Stimulated activated CD4-positive, alpha-beta T cell treated with anti-CD3 and anti-CD28 coated beads, Interleukin-2, amount 100 ng/mL, for 4 hours (primary cell): ENCODE data around the gene CEACAM7.

Experiments
- DNase-seq: peaks from one replicate; pipeline ENCODE4 v3.0.0-alpha.2; 2020; ENCODE audit warnings: low read depth

CEACAM7 gene

DNA sequence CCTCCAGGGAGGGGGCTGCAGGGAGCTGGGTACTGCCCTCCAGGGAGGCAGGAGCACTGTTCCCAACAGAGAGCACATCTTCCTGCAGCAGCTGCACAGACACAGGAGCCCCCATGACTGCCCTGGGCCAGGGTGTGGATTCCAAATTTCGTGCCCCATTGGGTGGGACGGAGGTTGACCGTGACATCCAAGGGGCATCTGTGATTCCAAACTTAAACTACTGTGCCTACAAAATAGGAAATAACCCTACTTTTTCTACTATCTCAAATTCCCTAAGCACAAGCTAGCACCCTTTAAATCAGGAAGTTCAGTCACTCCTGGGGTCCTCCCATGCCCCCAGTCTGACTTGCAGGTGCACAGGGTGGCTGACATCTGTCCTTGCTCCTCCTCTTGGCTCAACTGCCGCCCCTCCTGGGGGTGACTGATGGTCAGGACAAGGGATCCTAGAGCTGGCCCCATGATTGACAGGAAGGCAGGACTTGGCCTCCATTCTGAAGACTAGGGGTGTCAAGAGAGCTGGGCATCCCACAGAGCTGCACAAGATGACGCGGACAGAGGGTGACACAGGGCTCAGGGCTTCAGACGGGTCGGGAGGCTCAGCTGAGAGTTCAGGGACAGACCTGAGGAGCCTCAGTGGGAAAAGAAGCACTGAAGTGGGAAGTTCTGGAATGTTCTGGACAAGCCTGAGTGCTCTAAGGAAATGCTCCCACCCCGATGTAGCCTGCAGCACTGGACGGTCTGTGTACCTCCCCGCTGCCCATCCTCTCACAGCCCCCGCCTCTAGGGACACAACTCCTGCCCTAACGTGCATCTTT, 12.5 kb upstream of the CEACAM7 start:
- DNase-seq: no peak

DNA sequence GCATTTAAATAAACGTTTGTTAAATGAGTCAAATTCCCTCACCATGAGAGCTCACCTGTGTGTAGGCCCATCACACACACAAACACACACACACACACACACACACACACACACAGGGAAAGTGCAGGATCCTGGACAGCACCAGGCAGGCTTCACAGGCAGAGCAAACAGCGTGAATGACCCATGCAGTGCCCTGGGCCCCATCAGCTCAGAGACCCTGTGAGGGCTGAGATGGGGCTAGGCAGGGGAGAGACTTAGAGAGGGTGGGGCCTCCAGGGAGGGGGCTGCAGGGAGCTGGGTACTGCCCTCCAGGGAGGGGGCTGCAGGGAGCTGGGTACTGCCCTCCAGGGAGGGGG, 11.9 kb upstream of the CEACAM7 start:
- no peak for DNase-seq

DNA sequence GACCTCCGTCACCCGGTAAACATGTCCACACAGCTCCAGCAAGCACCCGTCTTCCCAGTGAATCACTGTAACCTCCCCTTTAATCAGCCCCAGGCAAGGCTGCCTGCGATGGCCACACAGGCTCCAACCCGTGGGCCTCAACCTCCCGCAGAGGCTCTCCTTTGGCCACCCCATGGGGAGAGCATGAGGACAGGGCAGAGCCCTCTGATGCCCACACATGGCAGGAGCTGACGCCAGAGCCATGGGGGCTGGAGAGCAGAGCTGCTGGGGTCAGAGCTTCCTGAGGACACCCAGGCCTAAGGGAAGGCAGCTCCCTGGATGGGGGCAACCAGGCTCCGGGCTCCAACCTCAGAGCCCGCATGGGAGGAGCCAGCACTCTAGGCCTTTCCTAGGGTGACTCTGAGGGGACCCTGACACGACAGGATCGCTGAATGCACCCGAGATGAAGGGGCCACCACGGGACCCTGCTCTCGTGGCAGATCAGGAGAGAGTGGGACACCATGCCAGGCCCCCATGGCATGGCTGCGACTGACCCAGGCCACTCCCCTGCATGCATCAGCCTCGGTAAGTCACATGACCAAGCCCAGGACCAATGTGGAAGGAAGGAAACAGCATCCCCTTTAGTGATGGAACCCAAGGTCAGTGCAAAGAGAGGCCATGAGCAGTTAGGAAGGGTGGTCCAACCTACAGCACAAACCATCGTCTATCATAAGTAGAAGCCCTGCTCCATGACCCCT, 11.3 kb upstream of the CEACAM7 start:
- DNase-seq: no peak

GRCh38 chr19:41698746-41699230, 10.7 kb upstream of the CEACAM7 start:
- no peak for DNase-seq

GRCh38 chr19:41697198-41697855, 9.3 kb upstream of the CEACAM7 start:
- DNase-seq: no peak

GRCh38 chr19:41696402-41697197, 8.5 kb upstream of the CEACAM7 start:
- DNase-seq: no peak

- no peak for DNase-seq
These were observed 7.7 kb upstream of the CEACAM7 start for GRCh38 chr19:41695745-41696144.

DNA sequence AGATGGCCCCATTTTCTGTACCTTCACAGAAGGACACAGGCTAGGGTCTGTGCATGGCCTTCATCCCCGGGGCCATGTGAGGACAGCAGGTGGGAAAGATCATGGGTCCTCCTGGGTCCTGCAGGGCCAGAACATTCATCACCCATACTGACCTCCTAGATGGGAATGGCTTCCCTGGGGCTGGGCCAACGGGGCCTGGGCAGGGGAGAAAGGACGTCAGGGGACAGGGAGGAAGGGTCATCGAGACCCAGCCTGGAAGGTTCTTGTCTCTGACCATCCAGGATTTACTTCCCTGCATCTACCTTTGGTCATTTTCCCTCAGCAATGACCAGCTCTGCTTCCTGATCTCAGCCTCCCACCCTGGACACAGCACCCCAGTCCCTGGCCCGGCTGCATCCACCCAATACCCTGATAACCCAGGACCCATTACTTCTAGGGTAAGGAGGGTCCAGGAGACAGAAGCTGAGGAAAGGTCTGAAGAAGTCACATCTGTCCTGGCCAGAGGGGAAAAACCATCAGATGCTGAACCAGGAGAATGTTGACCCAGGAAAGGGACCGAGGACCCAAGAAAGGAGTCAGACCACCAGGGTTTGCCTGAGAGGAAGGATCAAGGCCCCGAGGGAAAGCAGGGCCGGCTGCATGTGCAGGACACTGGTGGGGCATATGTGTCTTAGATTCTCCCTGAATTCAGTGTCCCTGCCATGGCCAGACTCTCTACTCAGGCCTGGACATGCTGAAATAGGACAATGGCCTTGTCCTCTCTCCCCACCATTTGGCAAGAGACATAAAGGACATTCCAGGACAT, 7.0 kb upstream of the CEACAM7 start:
- DNase-seq: no peak

- DNase-seq: no peak
These were observed 6.1 kb upstream of the CEACAM7 start for GRCh38 chr19:41694196-41694595.

DNA sequence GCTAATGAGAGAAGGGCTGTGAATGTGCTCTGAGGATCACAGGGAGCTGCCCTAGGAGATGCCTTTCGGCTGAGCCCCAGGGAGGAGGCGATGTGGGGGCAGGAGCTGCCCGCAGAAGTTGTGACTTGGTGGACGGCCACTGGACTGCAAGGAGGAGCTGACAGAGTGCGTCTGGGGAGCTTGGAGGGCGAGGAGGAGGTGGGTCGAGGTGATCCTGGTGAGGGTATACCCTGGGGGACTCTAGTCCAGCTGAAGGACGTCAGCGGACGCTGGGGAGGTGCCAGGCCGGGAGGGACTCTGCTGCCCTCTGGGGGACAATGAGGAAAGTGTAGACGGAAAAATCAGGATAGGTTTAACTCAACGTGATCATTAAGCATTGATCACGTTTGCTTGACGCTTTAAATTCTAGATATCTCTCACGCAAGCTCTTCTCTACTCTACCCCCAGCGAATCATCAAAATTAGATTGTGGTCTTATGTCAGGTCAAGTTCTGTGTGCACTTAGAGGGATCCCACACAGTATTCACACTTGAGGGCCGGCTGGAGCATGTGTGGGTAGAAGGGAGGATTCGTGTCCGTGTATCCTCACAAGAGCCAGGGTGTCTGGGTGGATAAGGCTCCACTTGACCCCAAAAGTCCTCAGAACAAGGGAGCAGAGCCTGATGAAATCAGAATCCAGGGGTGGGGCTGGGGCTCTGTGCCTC, 3.3 kb upstream of the CEACAM7 start:
- DNase-seq: no peak

GRCh38 chr19:41690801-41691065, 2.7 kb upstream of the CEACAM7 start:
- no peak for DNase-seq

GRCh38 chr19:41689993-41690800, 2.1 kb upstream of the CEACAM7 start:
- no peak for DNase-seq

DNA sequence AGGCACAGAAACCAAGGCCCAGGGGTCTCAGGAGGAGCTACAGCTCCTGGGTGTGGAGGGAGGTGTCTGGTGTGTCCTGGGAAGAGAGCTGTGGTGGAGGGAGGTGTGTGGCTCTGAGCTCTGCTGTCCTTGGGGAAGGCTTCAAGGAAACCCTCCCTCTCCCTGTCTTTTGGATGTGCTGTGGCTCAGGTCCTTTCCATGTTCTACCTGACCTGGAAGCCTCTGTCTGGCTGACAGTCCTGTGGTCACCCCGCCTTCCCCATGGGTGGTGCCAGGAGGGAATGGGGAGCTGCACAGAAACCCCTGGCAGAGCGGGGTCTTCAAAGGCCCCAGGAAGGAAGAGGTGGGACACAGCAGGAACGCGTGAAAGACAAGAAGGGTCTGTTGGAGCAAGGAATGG, 617 bp upstream of the CEACAM7 start:
- DNase-seq: no peak

GRCh38 chr19:41687419-41687818, 651 bp downstream of the CEACAM7 start:
- no peak for DNase-seq

- DNase-seq: no peak
These were observed 5.6 kb downstream of the CEACAM7 start for GRCh38 chr19:41682437-41682836.

- DNase-seq: no peak
These were observed 16.6 kb downstream of the CEACAM7 start for GRCh38 chr19:41671486-41671885.

DNA sequence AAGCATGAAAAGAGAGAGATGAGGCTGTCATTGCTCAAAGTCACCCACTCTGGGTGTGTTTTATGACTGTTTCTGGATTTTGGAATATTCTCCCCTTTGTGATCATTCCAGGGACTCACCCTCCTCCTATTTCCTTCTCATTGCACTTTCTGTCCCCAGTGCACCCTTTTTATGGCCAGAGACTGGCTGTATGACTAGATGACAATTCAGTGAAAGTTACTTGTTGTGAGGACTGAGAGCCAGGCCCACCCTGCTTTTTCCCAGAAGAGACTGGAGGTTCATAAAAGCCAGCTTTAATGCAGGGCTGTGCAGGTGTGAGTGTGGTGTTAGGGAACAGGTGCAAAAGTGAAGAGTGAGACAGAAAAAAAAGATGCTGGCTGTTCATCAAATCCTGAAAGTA, 17.3 kb downstream of the CEACAM7 start:
- DNase-seq: no peak

DNA sequence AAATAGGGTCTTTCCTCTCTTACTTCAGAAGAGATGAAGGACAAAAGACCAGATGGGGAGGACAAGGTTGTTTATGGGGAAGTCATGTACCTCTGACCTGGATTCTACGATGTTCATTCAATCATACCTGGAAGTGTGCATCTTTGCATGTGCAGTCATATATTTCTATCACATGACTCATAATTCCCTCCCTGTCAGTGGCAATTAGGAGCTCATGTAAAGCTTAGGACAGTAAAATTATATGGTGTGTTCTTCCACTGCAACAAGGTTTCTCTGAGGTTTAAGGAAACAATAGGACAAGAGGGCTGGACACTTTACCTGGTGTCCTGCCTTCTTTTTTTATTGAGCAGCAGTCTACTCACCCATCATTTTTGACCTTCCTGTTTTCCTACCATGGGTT, 19.8 kb downstream of the CEACAM7 start:
- DNase-seq: no peak

DNA sequence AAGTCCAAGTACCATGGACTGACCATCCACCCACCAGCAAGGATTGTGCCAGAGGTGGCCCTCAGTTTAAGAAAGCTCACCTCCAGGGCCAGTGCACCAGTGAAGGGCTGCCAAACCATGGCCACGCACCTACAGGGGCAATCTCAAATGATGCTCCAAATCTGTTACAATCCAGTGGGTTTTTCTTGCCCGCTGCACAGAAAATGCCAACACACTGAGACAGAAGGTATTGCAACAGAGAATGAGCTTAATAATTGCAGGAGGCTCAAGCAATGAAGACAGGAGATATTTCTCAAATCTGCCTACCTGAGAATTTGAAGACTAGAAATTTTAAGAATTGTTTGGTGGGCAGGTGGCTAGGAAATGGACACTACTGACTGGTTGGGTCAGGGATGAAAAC, 22.0 kb downstream of the CEACAM7 start:
- DNase-seq: no peak

GRCh38 chr19:41657157-41657556, 30.9 kb downstream of the CEACAM7 start:
- DNase-seq: no peak
